Measurements from ENCODE around the gene PTPRZ1.

Gene PTPRZ1

GRCh38 chr7:121938429-121938996 is 65.6 kb downstream of the PTPRZ1 start:
- POLR2A ChIA-PET = no interaction called here
- no peak overlapping the region for H3K27ac ChIP-seq (ENCODE audit: extremely low read depth, low read depth, low read length)
- TF ChIP-seq ZNF302 (tag by site-specific recombination; IDR thresholded peaks at IDR 0.05; ENCODE audit: low read depth) (no peak), ZNF645 (tag by site-specific recombination; IDR thresholded peaks at IDR 0.05) (no peak), ZNF530 (tag by site-specific recombination; IDR thresholded peaks at IDR 0.05; ENCODE audit: low read depth) (no peak), EGR2 (tag by site-specific recombination; IDR thresholded peaks at IDR 0.05; ENCODE audit: low read depth) (no peak), ZBTB6 (tag by site-specific recombination; IDR thresholded peaks at IDR 0.05) (no peak), ZNF16 (tag by site-specific recombination; IDR thresholded peaks at IDR 0.05; ENCODE audit: low read depth) (no peak), ZNF239 (tag by site-specific recombination; IDR thresholded peaks at IDR 0.05) (no peak), KLF8 (tag by site-specific recombination; IDR thresholded peaks at IDR 0.05) (no peak)
- H3K9me3 ChIP-seq (ENCODE audit: control insufficient read depth, insufficient read depth, low read depth, low read length) = no peaks in the 10 kb centered on the region
- H3K4me3 ChIP-seq (ENCODE audit: low read depth, low read length) = no peak overlapping the region
- no peaks in the 10 kb centered on the region for H3K36me3 ChIP-seq (ENCODE audit: control insufficient read depth in 2 of 2, insufficient read depth in 1 of 2, low read length in 2 of 2)
- CTCF ChIA-PET = interaction anchor here (1.6 kb wide), 1 partner anchor 55 kb away, joined by 5 read pairs; no protein-coding TSS in a partner anchor
- no peaks in the 10 kb centered on the region for H3K4me1 ChIP-seq (ENCODE audit: control insufficient read depth, insufficient read depth, low read length)

GRCh38 chr7:121940918-121941317 is 68.0 kb downstream of the PTPRZ1 start:
- Histone ChIP-seq H3K9me3 (ENCODE audit: control insufficient read depth, insufficient read depth, low read depth, low read length) (no peaks in the 10 kb centered on the region), H3K4me1 (ENCODE audit: control insufficient read depth, insufficient read depth, low read length) (no peaks in the 10 kb centered on the region), H3K4me3 (ENCODE audit: low read depth, low read length) (no peak overlapping the region), H3K27ac (ENCODE audit: extremely low read depth, low read depth, low read length) (no peak overlapping the region), H3K36me3 (ENCODE audit: control insufficient read depth in 2 of 2, insufficient read depth in 1 of 2, low read length in 2 of 2) (no peaks in the 10 kb centered on the region)
- TF ChIP-seq ZNF76 (tag by site-specific recombination; IDR thresholded peaks at IDR 0.05; ENCODE audit: borderline replicate concordance, low read depth) (no peak), ZNF10 (tag by site-specific recombination; IDR thresholded peaks at IDR 0.05) (no peak), RBAK (tag by site-specific recombination; IDR thresholded peaks at IDR 0.05) (no peak), SP2 (tag by site-specific recombination; IDR thresholded peaks at IDR 0.05) (no peak), ZNF362 (tag by site-specific recombination; IDR thresholded peaks at IDR 0.05) (no peak), ZNF660 (tag by site-specific recombination; IDR thresholded peaks at IDR 0.05) (no peak), ZNF266 (tag by site-specific recombination; IDR thresholded peaks at IDR 0.05; ENCODE audit: low read depth) (no peak), KLF1 (tag by site-specific recombination; IDR thresholded peaks at IDR 0.05) (no peak), ZNF112 (tag by site-specific recombination; IDR thresholded peaks at IDR 0.05) (no peak), ZNF571 (tag by site-specific recombination; IDR thresholded peaks at IDR 0.05) (no peak), ZSCAN16 (tag by site-specific recombination; IDR thresholded peaks at IDR 0.05) (no peak)
- CTCF ChIA-PET = interaction anchor here (0.6 to 1.2 kb wide), 2 partner anchors 30 to 950 kb away, joined by 3 read pairs; no protein-coding TSS in a partner anchor
- POLR2A ChIA-PET = no interaction called here

- POLR2A ChIA-PET = no interaction called here
- Histone ChIP-seq H3K36me3 (ENCODE audit: control insufficient read depth in 2 of 2, insufficient read depth in 1 of 2, low read length in 2 of 2) (no peaks in the 10 kb centered on the region), H3K4me1 (ENCODE audit: control insufficient read depth, insufficient read depth, low read length) (no peaks in the 10 kb centered on the region), H3K4me3 (ENCODE audit: low read depth, low read length) (no peak overlapping the region), H3K9me3 (ENCODE audit: control insufficient read depth, insufficient read depth, low read depth, low read length) (no peaks in the 10 kb centered on the region), H3K27ac (ENCODE audit: extremely low read depth, low read depth, low read length) (no peak overlapping the region)
- CTCF ChIA-PET = interaction anchor here (1.2 kb wide), 1 partner anchor 31 kb away, joined by 3 read pairs; no protein-coding TSS in a partner anchor
- no peak for TF ChIP-seq ZNF521 (tag by site-specific recombination; IDR thresholded peaks at IDR 0.05)
- no peak for TF ChIP-seq KLF7 (tag by site-specific recombination; IDR thresholded peaks at IDR 0.05; ENCODE audit: borderline replicate concordance)
- no peak for TF ChIP-seq IKZF3 (tag by site-specific recombination; IDR thresholded peaks at IDR 0.05)
- no peak for TF ChIP-seq ZNF362 (tag by site-specific recombination; IDR thresholded peaks at IDR 0.05)
- no peak for TF ChIP-seq ZNF701 (tag by site-specific recombination; IDR thresholded peaks at IDR 0.05)
- TF ChIP-seq HOXA7 (CRISPR knock-in tag; IDR thresholded peaks at IDR 0.05; ENCODE audit: borderline replicate concordance) = no peak
- no peak for TF ChIP-seq REST (tag by site-specific recombination; IDR thresholded peaks at IDR 0.05)
Observed at GRCh38 chr7:121941830-121942229, 68.9 kb downstream of the PTPRZ1 start.
